Astrocyte of the spinal cord (primary cell): ENCODE measurements around the gene TMEM9B.
"Not testable (repeated sequence)": the region's sequence is repeated elsewhere in the genome, so short reads cannot be mapped to it uniquely, and the experiment has no call there.

Experiments used
- DNase-seq: peaks from one replicate; pipeline ENCODE4 v3.0.0; 2011; ENCODE audit warnings: low read depth, low spot score
- H3K4me3 ChIP-seq: 2 replicates; pipeline ENCODE4 v1.5.1; 2011; ENCODE audit warnings: low read depth, mild to moderate bottlenecking, low read length, moderate library complexity
- CTCF ChIP-seq: IDR thresholded peaks from 2 replicates; pipeline ENCODE4 v1.5.1; 2012; ENCODE audit warnings: low read depth, mild to moderate bottlenecking, low read length, inconsistent platforms
- in situ Hi-C: cut with HindIII; loops from 2 replicates; pipeline ENCODE4 v1.10.0; 2017; ENCODE audit warnings: low sequenced_read_pairs

TMEM9B gene

GRCh38 chr11:8941341-8942103 is 22.7 kb downstream of the TMEM9B start:
- H3K4me3 ChIP-seq, result no peak overlapping the region
- DNase-seq, result no peak
- in situ Hi-C loops, result no loop called here
- TF ChIP-seq CTCF, result no peak

- in situ Hi-C loops, result no loop called here
- TF ChIP-seq CTCF, result no peak
- no peak for DNase-seq
- H3K4me3 ChIP-seq, result no peak overlapping the region
These were observed 26.6 kb downstream of the TMEM9B start for GRCh38 chr11:8937659-8938058.

- no peak overlapping the region for H3K4me3 ChIP-seq
- in situ Hi-C loops, result no loop called here
- no peak for DNase-seq
- TF ChIP-seq CTCF, result no peak
These were observed 27.1 kb downstream of the TMEM9B start for GRCh38 chr11:8937159-8937558.

GRCh38 chr11:8935789-8936188 is 28.5 kb downstream of the TMEM9B start:
- DNase-seq, H3K4me3 ChIP-seq, in situ Hi-C loops: not testable (repeated sequence)

- DNase-seq, result peak; percentile 46
- in situ Hi-C loops, result no loop called here
- no peak for TF ChIP-seq CTCF
- no peak overlapping the region for H3K4me3 ChIP-seq
These were observed 29.3 kb downstream of the TMEM9B start for GRCh38 chr11:8934742-8935488.

GRCh38 chr11:8933931-8934330 is 30.3 kb downstream of the TMEM9B start:
- peak; percentile 18 for TF ChIP-seq CTCF
- in situ Hi-C loops, result no loop called here

GRCh38 chr11:8932564-8933180 is 31.6 kb downstream of the TMEM9B start, which contains the start of gene C11orf16:
TSS of gene C11orf16 (minus strand) at chr11:8932947. CDS start at chr11:8932308, 639 bp downstream.
- no peak for TF ChIP-seq CTCF
- DNase-seq, result no peak
- H3K4me3 ChIP-seq, result no peak within 1 kb of the TSS
- in situ Hi-C loops, result no loop called here

More at GRCh38 chr11:8933931-8934330, 30.3 kb downstream of the TMEM9B start:
- no peak overlapping the region for H3K4me3 ChIP-seq
- no peak for DNase-seq
